Astrocyte (in vitro differentiated cells and primary cell): ENCODE measurements around the gene TRPV2.

Experiments used
- EZH2 ChIP-seq: IDR thresholded peaks from 2 replicates; pipeline ENCODE4 v1.6.1; 2012; ENCODE audit warnings: mild to moderate bottlenecking, low read length, inconsistent platforms; ENCODE audit not compliant: insufficient read depth
- TF ChIP-seq, protein P1 (sequence below): IDR thresholded peaks from 2 replicates; pipeline ENCODE4 v1.5.1; 2011; ENCODE audit warnings: low read depth, mild to moderate bottlenecking, inconsistent platforms, low read length, moderate library complexity; ENCODE audit not compliant: insufficient read depth

DNA sequence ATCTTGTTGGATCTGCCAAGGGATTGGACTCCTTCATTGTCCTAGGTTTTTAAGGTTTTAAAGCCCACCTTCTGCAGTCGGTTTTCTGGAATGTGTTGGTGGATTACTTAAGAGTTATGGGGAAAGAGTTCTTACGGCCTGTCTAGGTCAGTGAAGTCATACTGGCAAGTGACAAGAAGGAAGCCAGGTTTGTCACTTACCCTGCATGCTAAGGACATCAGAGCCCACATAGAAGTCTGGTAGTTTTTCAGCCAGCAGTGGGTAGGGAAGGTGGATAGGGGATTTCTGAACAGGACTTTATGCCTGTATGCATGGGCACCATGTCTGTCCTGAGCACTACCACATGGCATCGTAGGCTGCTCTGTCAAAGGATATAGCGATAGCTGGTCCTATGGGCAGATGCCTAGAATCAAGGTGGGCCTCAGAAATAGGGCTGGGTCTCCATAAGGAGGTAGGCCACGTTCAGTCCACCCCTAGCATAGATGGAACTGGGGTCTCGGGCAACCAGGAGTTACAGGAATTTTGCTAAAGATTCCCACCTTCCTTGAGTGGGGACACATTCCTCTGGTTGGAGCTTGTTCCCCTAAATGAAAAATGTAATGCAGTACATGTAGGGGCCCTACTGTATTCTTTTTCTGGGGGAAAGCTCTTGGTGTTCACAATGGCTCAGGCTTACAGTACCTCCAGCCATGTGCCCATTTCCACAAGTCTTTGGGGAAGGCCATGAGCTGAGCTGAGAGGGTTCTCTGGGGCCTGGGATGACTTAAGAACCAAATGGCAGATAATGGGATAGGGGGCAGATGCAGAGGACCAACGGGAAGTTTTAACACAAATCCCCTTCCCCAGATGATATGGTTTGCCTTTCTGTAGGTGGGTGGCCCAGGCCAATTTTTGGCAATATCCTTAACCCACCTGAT is 27.5 kb downstream of the TRPV2 start:
- TF ChIP-seq, protein P1, sequence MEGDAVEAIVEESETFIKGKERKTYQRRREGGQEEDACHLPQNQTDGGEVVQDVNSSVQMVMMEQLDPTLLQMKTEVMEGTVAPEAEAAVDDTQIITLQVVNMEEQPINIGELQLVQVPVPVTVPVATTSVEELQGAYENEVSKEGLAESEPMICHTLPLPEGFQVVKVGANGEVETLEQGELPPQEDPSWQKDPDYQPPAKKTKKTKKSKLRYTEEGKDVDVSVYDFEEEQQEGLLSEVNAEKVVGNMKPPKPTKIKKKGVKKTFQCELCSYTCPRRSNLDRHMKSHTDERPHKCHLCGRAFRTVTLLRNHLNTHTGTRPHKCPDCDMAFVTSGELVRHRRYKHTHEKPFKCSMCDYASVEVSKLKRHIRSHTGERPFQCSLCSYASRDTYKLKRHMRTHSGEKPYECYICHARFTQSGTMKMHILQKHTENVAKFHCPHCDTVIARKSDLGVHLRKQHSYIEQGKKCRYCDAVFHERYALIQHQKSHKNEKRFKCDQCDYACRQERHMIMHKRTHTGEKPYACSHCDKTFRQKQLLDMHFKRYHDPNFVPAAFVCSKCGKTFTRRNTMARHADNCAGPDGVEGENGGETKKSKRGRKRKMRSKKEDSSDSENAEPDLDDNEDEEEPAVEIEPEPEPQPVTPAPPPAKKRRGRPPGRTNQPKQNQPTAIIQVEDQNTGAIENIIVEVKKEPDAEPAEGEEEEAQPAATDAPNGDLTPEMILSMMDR: no peak
- TF ChIP-seq EZH2: no peak
